ENCODE results near the gene EVI5L. TPM values are rescaled to one million over a fixed set of nuclear protein-coding genes. Genes with fewer than 3 reads are reported as not detected.
"Not testable (repeated sequence)": the region's sequence is repeated elsewhere in the genome, so short reads cannot be mapped to it uniquely, and the experiment has no call there.

The EVI5L gene
- total and polyA plus RNA-seq, 5 donors: 17.7 to 22.2 (median 19.1) TPM

- ATAC-seq: no peak
- Histone ChIP-seq H3K27me3 (ENCODE audit: control insufficient read depth, insufficient read depth) (no peaks in the 10 kb centered on the region), H3K27ac (ENCODE audit: low read length) (no peak overlapping the region), H3K9me3 (ENCODE audit: control insufficient read depth, low read length) (no peaks in the 10 kb centered on the region), H3K4me3 (ENCODE audit: low read length) (no peak overlapping the region), H3K4me1 (ENCODE audit: control insufficient read depth, insufficient read depth, low read length) (no peaks in the 10 kb centered on the region)
- peak in 1 of 3 donors; percentile 35 for DNase-seq
- intact Hi-C loops (cut with DNase I): no loop called here
- 89% methylated on average over 26 of the region's 26 CpGs for WGBS
These were observed 25.5 kb downstream of the EVI5L start for GRCh38 chr19:7855426-7856108.

DNA sequence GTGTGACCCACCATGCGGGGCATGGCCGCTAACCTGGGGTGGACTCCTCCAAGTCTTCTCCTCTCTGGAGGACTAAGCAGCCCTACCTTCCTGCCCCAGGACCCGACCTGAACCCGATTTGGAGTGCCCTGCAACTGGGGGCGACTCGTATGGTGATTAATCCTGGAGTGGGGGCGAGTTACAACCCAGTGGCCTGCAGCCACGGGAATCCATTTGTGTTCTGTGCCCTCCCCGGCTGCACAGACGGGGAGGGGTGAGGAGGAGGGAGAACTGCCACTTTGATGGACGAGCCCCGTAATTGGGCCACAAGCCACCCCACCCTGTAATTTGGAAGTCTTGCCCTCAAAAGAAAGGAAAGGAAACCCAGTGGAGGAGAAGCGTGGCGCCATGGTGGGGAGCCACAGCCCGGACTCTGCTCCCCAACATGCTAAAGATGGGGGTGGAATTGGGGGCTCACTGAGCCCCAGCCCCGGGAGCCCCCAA is 26.1 kb downstream of the EVI5L start:
- H3K4me1 ChIP-seq (ENCODE audit: control insufficient read depth, insufficient read depth, low read length): no peaks in the 10 kb centered on the region
- no peaks in the 10 kb centered on the region for H3K27me3 ChIP-seq (ENCODE audit: control insufficient read depth, insufficient read depth)
- intact Hi-C loops (cut with DNase I): no loop called here
- no peak for DNase-seq
- ATAC-seq: no peak
- WGBS: 89% methylated on average over 16 of the region's 16 CpGs
- H3K27ac ChIP-seq (ENCODE audit: low read length): no peak overlapping the region
- no peaks in the 10 kb centered on the region for H3K9me3 ChIP-seq (ENCODE audit: control insufficient read depth, low read length)
- H3K4me3 ChIP-seq (ENCODE audit: low read length): no peak overlapping the region

DNA sequence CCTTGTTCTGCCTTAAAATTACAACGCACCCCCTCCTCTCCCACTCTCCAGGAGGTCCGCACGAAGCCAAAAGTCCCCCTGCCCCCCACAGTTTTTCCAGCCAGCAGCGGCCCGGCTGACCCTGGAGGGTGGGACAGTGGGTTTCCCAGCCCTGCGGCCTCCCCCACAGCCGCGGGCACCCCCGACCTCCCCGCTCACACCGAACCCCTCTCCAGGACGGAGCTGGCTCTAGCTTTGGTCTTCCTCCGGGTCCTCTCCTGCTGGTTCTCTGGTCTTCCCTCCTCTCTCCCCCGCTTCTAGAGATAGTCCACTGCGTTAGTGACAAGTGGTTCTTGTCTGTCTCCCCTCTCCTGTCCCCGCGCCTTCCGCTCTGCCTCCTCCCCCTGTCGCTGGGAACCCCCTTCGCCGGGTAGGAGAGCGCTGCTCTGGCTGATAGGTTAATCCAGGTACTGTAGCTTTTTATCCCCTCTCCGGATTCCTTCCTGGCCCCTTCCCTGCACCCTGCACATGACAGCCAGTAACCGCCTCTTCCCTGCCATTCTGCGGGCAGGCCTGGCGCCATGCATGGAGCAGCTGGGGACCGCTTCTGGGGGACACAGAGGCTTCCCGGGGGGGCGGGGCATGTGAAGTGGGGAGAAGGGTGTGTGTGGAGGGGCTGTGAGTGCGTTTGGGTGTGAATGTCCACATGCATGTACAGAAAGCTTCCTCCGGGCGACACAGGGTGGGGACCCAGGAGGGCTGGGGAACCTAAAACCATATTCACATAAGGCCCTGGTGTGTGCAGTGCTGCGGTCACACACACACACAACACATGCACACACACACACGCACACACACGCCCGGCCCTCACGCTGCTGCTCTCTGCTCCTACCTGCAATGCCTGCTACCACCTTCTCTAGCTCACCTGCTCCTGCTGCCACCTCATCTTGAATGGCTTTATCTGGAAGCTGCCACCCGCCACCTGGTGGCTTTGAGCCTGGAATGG is 27.0 kb downstream of the EVI5L start:
- DNase-seq: peak in 1 of 3 donors; percentile 35
- Histone ChIP-seq H3K9me3 (ENCODE audit: control insufficient read depth, low read length) (no peaks in the 10 kb centered on the region), H3K27ac (ENCODE audit: low read length) (no peak overlapping the region), H3K4me1 (ENCODE audit: control insufficient read depth, insufficient read depth, low read length) (peaks cover under 1% of the 10 kb centered on the region), H3K27me3 (ENCODE audit: control insufficient read depth, insufficient read depth) (no peaks in the 10 kb centered on the region), H3K4me3 (ENCODE audit: low read length) (no peak overlapping the region)
- no peak for ATAC-seq
- intact Hi-C loops (cut with DNase I): no loop called here
- WGBS: 82% methylated on average over 38 of the region's 38 CpGs

DNA sequence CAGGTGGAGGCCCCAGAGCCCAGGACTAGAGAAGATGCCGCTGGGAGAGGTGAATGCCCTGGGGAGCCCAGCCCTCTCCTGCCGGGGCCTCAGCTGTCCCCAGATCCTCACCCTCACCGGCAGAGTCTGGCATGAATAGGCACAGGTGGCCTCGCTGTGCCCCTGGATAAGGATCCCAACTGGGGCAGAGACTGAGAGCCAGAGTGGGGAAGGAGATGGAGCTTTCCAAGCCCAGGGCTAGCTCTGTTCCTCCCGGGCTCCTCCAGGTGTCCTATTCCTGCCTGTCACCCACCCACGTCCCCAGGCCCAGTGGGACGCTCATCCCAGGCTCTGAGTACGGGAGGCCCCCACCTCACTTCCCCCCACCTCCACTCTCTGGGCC is 27.7 kb downstream of the EVI5L start:
- Histone ChIP-seq H3K4me1 (ENCODE audit: control insufficient read depth, insufficient read depth, low read length) (peaks cover 4% of the 10 kb centered on the region), H3K27me3 (ENCODE audit: control insufficient read depth, insufficient read depth) (no peaks in the 10 kb centered on the region), H3K27ac (ENCODE audit: low read length) (no peak overlapping the region), H3K9me3 (ENCODE audit: control insufficient read depth, low read length) (no peaks in the 10 kb centered on the region), H3K4me3 (ENCODE audit: low read length) (no peak overlapping the region)
- intact Hi-C loops (cut with DNase I): no loop called here
- 84% methylated on average over 8 of the region's 8 CpGs for WGBS
- DNase-seq: peak in 1 of 3 donors; percentile 18
- ATAC-seq: no peak

GRCh38 chr19:7858109-7858770 is 28.2 kb downstream of the EVI5L start:
- Histone ChIP-seq H3K9me3 (ENCODE audit: control insufficient read depth, low read length) (no peaks in the 10 kb centered on the region), H3K4me1 (ENCODE audit: control insufficient read depth, insufficient read depth, low read length) (peaks cover 4% of the 10 kb centered on the region), H3K27me3 (ENCODE audit: control insufficient read depth, insufficient read depth) (no peaks in the 10 kb centered on the region), H3K27ac (ENCODE audit: low read length) (no peak overlapping the region), H3K4me3 (ENCODE audit: low read length) (no peak overlapping the region)
- no peak for ATAC-seq
- intact Hi-C loops (cut with DNase I): no loop called here
- DNase-seq: peak in 1 of 3 donors; percentile 48
- 76% methylated on average over 29 of the region's 29 CpGs for WGBS

DNA sequence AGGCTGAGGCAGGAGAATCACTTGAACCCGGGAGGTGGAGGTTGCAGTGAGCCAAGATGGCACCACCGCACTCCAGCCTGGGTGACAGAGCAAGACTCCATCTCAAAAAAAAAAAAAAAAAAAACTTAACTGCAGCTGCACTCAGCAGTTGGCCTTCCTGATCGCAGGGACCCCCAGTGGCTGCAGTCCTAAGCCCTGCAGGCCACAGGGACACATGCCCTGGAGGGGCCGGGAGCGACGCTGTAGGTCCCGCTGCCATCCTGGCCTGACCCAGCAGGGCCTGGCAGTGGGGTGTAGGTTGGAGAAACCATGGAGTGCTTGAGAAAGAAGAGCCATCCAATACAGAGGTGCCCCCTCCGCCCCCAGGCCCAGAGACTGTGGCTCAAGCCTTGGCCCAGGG is 29.1 kb downstream of the EVI5L start:
- H3K27ac ChIP-seq (ENCODE audit: low read length); H3K27me3 ChIP-seq (ENCODE audit: control insufficient read depth, insufficient read depth); ATAC-seq; H3K9me3 ChIP-seq (ENCODE audit: control insufficient read depth, low read length); intact Hi-C loops (cut with DNase I); H3K4me3 ChIP-seq (ENCODE audit: low read length); H3K4me1 ChIP-seq (ENCODE audit: control insufficient read depth, insufficient read depth, low read length): not testable (repeated sequence)
- WGBS: 95% methylated on average over 8 of the region's 8 CpGs
- DNase-seq: peak in 1 of 3 donors; percentile 31

- H3K4me1 ChIP-seq (ENCODE audit: control insufficient read depth, insufficient read depth, low read length): peaks cover 4% of the 10 kb centered on the region
- WGBS: 85% methylated on average over 22 of the region's 22 CpGs
- DNase-seq (peak in 1 of 3 donors; percentile 57), ATAC-seq (no peak)
- no peaks in the 10 kb centered on the region for H3K27me3 ChIP-seq (ENCODE audit: control insufficient read depth, insufficient read depth)
- intact Hi-C loops (cut with DNase I): no loop called here
- no peak overlapping the region for H3K27ac ChIP-seq (ENCODE audit: low read length)
- H3K4me3 ChIP-seq (ENCODE audit: low read length): no peak overlapping the region
- H3K9me3 ChIP-seq (ENCODE audit: control insufficient read depth, low read length): no peaks in the 10 kb centered on the region
These were observed 30.1 kb downstream of the EVI5L start for GRCh38 chr19:7859831-7860713.

DNA sequence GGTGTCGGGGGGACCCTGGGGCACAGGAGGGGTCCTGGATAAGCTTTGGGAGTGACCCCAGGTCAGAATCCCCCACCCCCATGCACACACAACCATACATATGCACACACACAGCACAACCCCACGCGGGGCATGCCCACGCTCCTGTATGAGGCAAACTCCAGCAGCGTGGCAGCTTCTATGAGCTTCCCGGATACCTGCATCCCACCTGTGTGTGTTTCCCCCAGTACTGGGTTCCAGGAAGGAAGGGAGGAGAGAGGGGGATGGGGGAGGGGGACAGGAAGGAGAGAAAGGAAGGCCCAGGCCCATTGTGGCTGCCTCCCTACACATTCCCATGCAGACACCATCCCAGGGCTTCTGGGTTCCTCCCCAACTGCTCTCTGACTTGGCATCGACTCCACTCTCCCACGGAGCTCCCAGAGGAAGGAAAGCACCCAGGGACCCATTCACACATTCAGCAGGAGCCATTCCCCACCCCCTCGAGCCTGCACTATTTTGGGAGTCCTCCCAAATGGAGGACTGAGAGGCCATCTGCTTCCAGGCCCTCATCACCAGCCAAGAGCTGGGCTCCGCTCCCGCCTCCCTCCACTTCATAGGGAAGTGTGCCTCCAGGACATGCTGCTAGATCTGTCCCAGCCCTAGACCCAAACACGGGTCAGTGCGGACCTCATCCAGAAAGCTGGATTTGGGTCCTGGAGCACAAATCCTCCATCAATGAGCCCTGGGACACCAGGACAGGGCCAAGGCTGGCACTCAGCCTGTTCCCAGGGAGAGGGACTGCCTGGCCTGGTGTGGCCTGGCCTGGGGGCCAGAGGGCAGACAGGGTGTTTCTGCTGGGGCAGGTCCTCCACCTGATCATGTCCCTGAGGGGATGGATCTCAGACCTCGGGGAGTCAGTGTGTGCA is 30.9 kb downstream of the EVI5L start:
- no peak overlapping the region for H3K27ac ChIP-seq (ENCODE audit: low read length)
- WGBS: 67% methylated on average over 14 of the region's 14 CpGs
- ATAC-seq (no peak), DNase-seq (peak in 2 of 3 donors; percentile 49 to 66)
- H3K4me1 ChIP-seq (ENCODE audit: control insufficient read depth, insufficient read depth, low read length): peaks cover 4% of the 10 kb centered on the region
- no peaks in the 10 kb centered on the region for H3K27me3 ChIP-seq (ENCODE audit: control insufficient read depth, insufficient read depth)
- no peak overlapping the region for H3K4me3 ChIP-seq (ENCODE audit: low read length)
- H3K9me3 ChIP-seq (ENCODE audit: control insufficient read depth, low read length): no peaks in the 10 kb centered on the region
- intact Hi-C loops (cut with DNase I): no loop called here

- intact Hi-C loops (cut with DNase I): no loop called here
- Histone ChIP-seq H3K4me1 (ENCODE audit: control insufficient read depth, insufficient read depth, low read length) (peaks cover 4% of the 10 kb centered on the region), H3K27me3 (ENCODE audit: control insufficient read depth, insufficient read depth) (no peaks in the 10 kb centered on the region), H3K4me3 (ENCODE audit: low read length) (no peak overlapping the region), H3K27ac (ENCODE audit: low read length) (no peak overlapping the region), H3K9me3 (ENCODE audit: control insufficient read depth, low read length) (no peaks in the 10 kb centered on the region)
- DNase-seq: peak in 1 of 3 donors; percentile 55
- no peak for ATAC-seq
- 43% methylated on average over 63 of the region's 63 CpGs for WGBS
These were observed 31.8 kb downstream of the EVI5L start for GRCh38 chr19:7861619-7862412.

Data from right cardiac atrium (tissue), 5 donors.